ENCODE results near the gene MINDY4B. TPM values are rescaled to one million over a fixed set of nuclear protein-coding genes. Genes with fewer than 3 reads are reported as not detected.

The MINDY4B gene
- total RNA-seq, 1 donor from 2014 or later, result not detected

DNA sequence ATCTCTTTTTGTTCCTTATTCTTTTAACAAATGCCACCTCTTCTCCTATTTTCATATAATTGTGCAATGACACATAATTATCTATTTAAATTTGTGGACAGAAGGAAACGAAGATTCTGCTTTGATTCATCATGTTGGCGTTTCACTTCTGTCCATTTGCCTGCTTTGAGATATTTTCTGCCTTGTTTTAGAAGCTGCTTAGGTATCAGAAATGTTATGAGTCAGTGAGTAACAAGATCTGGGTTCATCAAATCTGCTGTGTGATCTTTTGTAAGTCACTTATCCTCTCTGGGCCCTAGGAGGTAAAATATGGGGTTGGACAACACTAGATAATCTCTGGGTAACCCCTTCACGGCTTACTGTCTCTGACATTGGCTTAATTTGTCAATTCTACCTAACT lies 7.3 kb upstream of the MINDY4B start:
- no peaks in the 10 kb centered on the region for H3K4me1 ChIP-seq
- no peaks in the 10 kb centered on the region for H3K9me3 ChIP-seq
- DNase-seq (ENCODE audit: low spot score in 2 of 2), result no peak
- H3K27me3 ChIP-seq, result no peaks in the 10 kb centered on the region
- TF ChIP-seq, protein P1, sequence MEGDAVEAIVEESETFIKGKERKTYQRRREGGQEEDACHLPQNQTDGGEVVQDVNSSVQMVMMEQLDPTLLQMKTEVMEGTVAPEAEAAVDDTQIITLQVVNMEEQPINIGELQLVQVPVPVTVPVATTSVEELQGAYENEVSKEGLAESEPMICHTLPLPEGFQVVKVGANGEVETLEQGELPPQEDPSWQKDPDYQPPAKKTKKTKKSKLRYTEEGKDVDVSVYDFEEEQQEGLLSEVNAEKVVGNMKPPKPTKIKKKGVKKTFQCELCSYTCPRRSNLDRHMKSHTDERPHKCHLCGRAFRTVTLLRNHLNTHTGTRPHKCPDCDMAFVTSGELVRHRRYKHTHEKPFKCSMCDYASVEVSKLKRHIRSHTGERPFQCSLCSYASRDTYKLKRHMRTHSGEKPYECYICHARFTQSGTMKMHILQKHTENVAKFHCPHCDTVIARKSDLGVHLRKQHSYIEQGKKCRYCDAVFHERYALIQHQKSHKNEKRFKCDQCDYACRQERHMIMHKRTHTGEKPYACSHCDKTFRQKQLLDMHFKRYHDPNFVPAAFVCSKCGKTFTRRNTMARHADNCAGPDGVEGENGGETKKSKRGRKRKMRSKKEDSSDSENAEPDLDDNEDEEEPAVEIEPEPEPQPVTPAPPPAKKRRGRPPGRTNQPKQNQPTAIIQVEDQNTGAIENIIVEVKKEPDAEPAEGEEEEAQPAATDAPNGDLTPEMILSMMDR (IDR thresholded peaks at IDR 0.05), result no peak
- no peak overlapping the region for H3K27ac ChIP-seq
- intact Hi-C loops (cut with DNase I), result no loop called here
- H3K4me3 ChIP-seq, result no peak overlapping the region
- no peaks in the 10 kb centered on the region for H3K36me3 ChIP-seq

DNA sequence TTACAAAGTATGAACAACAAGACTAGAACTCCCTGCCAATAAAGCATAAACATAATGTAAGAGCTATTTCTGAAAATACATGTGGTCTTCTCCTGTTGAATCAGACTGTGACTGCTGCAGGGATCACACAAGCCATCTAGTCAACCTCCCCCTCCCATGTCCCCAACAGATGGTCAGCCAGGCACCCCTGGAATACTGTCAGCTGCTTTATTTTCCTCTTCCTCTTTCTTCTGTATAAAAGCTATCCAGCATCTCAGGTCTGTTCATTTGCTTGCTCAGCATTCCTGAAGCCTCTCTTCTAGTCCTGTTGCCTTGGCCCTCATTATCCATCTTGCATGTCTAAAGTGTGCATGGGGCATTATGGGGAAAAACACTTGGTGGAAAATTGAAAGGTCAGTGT lies 6.5 kb upstream of the MINDY4B start:
- TF ChIP-seq, protein P1 (IDR thresholded peaks at IDR 0.05), result no peak
- Histone ChIP-seq H3K27ac (no peak overlapping the region), H3K4me1 (no peaks in the 10 kb centered on the region), H3K36me3 (no peaks in the 10 kb centered on the region), H3K9me3 (no peaks in the 10 kb centered on the region), H3K27me3 (no peaks in the 10 kb centered on the region), H3K4me3 (no peak overlapping the region)
- no peak for DNase-seq (ENCODE audit: low spot score in 2 of 2)
- intact Hi-C loops (cut with DNase I), result no loop called here

GRCh38 chr3:150906461-150906860 lies 1.2 kb upstream of the MINDY4B start:
- TF ChIP-seq, protein P1 (IDR thresholded peaks at IDR 0.05), result no peak
- intact Hi-C loops (cut with DNase I), result no loop called here
- Histone ChIP-seq H3K9me3 (no peaks in the 10 kb centered on the region), H3K27me3 (no peaks in the 10 kb centered on the region), H3K36me3 (no peaks in the 10 kb centered on the region), H3K4me1 (no peaks in the 10 kb centered on the region), H3K27ac (no peak overlapping the region), H3K4me3 (no peak overlapping the region)
- no peak for DNase-seq (ENCODE audit: low spot score in 2 of 2)

GRCh38 chr3:150905746-150906145 lies 507 bp upstream of the MINDY4B start:
- Histone ChIP-seq H3K27ac (no peak overlapping the region), H3K4me3 (no peak overlapping the region), H3K9me3 (no peaks in the 10 kb centered on the region), H3K27me3 (no peaks in the 10 kb centered on the region), H3K36me3 (no peaks in the 10 kb centered on the region), H3K4me1 (no peaks in the 10 kb centered on the region)
- DNase-seq (ENCODE audit: low spot score in 2 of 2), result no peak
- intact Hi-C loops (cut with DNase I), result no loop called here
- TF ChIP-seq, protein P1 (IDR thresholded peaks at IDR 0.05), result no peak

DNA sequence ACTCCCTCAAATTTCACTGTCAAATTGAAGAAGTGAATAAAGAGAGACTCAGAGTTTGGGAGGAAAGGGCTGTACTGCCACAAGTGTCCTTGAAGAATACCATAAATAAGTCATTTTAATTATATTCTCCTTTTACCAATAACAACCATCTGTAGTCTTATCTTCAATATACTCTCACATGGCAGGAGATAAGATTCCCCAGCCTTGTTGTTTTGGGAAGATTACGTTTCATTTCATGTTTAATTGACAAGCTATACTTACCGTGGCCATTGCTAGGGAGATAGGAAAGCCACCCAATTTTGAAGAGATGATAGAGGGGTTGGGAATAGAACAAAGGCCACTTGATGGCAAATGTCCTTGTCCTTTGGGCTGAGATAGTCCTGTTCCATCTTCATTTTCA lies 2.3 kb downstream of the MINDY4B start:
- no peak for DNase-seq (ENCODE audit: low spot score in 2 of 2)
- H3K36me3 ChIP-seq, result no peaks in the 10 kb centered on the region
- TF ChIP-seq, protein P1 (IDR thresholded peaks at IDR 0.05), result no peak
- H3K4me1 ChIP-seq, result no peaks in the 10 kb centered on the region
- H3K9me3 ChIP-seq, result no peaks in the 10 kb centered on the region
- H3K4me3 ChIP-seq, result no peak overlapping the region
- intact Hi-C loops (cut with DNase I), result no loop called here
- no peak overlapping the region for H3K27ac ChIP-seq
- no peaks in the 10 kb centered on the region for H3K27me3 ChIP-seq

GRCh38 chr3:150901793-150902192 lies 3.4 kb downstream of the MINDY4B start:
- Histone ChIP-seq H3K27ac (no peak overlapping the region), H3K9me3 (no peaks in the 10 kb centered on the region), H3K4me3 (no peak overlapping the region), H3K4me1 (no peaks in the 10 kb centered on the region), H3K27me3 (no peaks in the 10 kb centered on the region), H3K36me3 (no peaks in the 10 kb centered on the region)
- DNase-seq (ENCODE audit: low spot score in 2 of 2), result no peak
- TF ChIP-seq, protein P1 (IDR thresholded peaks at IDR 0.05), result no peak
- intact Hi-C loops (cut with DNase I), result no loop called here
